Measurements from ENCODE around the gene CNTNAP2. TPM values are rescaled to one million over a fixed set of nuclear protein-coding genes. Genes with fewer than 3 reads are reported as not detected.

Gene CNTNAP2
- total RNA-seq, 6 experiments from 2014 or later = 0.07 to 0.13 (median 0.12) TPM; not detected in 3

DNA sequence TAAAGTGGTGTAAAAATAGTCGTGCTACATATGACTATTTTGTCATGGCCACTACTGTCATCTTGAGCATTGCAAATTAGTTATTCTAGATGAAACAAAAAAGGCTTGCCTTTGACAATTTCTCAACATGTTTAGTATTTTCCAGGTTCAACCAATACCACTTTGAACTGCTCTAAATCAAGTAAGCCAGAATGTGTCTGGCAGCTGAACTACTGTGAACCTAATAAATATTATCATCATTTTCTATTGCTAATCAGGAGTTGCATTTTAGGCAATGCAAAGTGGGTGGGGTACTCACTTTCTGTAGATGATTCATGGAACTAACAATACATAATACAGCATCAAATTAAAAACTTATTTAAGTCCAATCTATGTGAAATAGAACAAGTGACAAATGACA lies 877.2 kb downstream of the CNTNAP2 start:
- Mint-ChIP-seq H3K36me3 (ENCODE audit: low read depth) (no peaks in the 10 kb centered on the region), H3K4me1 (ENCODE audit: low read depth) (no peaks in the 10 kb centered on the region), H3K4me3 (no peak overlapping the region), H3K9me3 (peaks cover 33% of the 10 kb centered on the region), H3K27me3 (ENCODE audit: insufficient read depth) (no peaks in the 10 kb centered on the region; the same call in 1 of the 2 replicates), H3K27ac (no peak overlapping the region)
- TF ChIP-seq, protein P1, sequence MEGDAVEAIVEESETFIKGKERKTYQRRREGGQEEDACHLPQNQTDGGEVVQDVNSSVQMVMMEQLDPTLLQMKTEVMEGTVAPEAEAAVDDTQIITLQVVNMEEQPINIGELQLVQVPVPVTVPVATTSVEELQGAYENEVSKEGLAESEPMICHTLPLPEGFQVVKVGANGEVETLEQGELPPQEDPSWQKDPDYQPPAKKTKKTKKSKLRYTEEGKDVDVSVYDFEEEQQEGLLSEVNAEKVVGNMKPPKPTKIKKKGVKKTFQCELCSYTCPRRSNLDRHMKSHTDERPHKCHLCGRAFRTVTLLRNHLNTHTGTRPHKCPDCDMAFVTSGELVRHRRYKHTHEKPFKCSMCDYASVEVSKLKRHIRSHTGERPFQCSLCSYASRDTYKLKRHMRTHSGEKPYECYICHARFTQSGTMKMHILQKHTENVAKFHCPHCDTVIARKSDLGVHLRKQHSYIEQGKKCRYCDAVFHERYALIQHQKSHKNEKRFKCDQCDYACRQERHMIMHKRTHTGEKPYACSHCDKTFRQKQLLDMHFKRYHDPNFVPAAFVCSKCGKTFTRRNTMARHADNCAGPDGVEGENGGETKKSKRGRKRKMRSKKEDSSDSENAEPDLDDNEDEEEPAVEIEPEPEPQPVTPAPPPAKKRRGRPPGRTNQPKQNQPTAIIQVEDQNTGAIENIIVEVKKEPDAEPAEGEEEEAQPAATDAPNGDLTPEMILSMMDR (IDR thresholded peaks at IDR 0.05) = no peak
- DNase-seq = no peak

DNA sequence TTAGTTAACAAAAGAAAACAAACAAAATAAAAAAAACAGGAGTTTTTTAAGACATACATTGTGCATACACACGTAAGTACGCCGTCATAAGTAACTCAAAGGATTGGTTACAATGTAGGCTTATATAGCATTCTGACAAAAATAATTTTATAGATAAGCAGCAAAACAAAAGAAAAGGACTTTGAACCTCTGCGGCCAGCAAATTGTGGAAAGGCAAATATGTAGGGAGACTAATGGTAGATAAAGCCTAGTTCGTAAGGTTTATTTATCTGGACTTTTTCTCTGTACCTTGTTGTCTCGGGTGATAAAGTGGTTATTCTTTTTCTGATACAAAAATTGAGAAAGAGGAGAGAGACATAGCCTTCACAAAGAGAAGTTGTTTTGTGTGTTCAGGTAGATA lies 891.9 kb downstream of the CNTNAP2 start:
- no peak for DNase-seq
- H3K36me3 Mint-ChIP-seq (ENCODE audit: low read depth) = no peaks in the 10 kb centered on the region
- H3K4me1 Mint-ChIP-seq (ENCODE audit: low read depth) = no peaks in the 10 kb centered on the region
- H3K27me3 Mint-ChIP-seq (ENCODE audit: insufficient read depth) = no peaks in the 10 kb centered on the region
- H3K9me3 Mint-ChIP-seq = peaks cover 6% of the 10 kb centered on the region
- TF ChIP-seq, protein P1 (IDR thresholded peaks at IDR 0.05) = no peak
- H3K4me3 Mint-ChIP-seq = no peak overlapping the region
- H3K27ac Mint-ChIP-seq = no peak overlapping the region

DNA sequence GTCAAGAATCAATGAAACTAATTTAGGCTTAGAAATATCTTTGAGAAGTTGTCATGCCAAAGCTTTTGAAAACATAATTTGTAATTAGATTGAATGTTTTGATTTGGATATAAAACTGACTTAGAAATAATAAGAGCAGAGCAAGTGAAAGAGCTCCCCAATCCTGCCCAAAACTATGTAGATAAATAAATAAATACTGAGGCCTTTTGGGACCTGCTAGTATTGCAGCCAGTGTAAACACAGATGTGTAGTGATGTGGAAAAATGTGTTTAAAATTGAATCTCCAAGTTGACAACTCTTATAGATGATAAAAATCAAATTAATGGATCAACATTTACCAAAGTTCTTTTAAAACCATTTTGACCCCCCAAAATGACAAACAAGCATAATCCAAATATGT lies 896.1 kb downstream of the CNTNAP2 start:
- Mint-ChIP-seq H3K27ac (no peak overlapping the region), H3K36me3 (ENCODE audit: low read depth) (no peaks in the 10 kb centered on the region), H3K27me3 (ENCODE audit: insufficient read depth) (no peaks in the 10 kb centered on the region), H3K4me1 (ENCODE audit: low read depth) (no peaks in the 10 kb centered on the region), H3K9me3 (peaks cover 23% of the 10 kb centered on the region), H3K4me3 (no peak overlapping the region)
- no peak for DNase-seq
- TF ChIP-seq, protein P1 (IDR thresholded peaks at IDR 0.05) = no peak

DNA sequence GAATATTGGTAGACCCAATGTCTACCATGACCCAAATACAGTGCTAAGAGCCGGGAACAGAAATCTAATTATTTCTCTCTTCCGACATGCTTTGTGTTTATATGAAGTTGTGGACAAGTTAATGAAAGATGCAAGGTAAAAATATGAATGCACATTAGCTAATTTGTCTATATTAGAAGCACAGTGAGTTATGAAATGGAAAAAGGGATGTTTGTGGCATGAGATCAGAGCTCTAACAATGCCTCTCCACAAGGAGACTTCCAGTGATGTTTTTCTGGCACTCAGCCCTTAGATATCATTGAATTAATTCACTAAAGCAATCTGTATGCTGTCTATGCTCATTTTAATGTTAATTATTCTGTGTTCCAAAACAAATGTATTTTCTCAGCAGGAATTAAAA lies 897.2 kb downstream of the CNTNAP2 start:
- Mint-ChIP-seq H3K36me3 (ENCODE audit: low read depth) (no peaks in the 10 kb centered on the region), H3K27ac (no peak overlapping the region), H3K4me3 (no peak overlapping the region), H3K27me3 (ENCODE audit: insufficient read depth) (no peaks in the 10 kb centered on the region), H3K9me3 (peaks cover 23% of the 10 kb centered on the region), H3K4me1 (ENCODE audit: low read depth) (no peaks in the 10 kb centered on the region)
- TF ChIP-seq, protein P1 (IDR thresholded peaks at IDR 0.05) = no peak
- no peak for DNase-seq

DNA sequence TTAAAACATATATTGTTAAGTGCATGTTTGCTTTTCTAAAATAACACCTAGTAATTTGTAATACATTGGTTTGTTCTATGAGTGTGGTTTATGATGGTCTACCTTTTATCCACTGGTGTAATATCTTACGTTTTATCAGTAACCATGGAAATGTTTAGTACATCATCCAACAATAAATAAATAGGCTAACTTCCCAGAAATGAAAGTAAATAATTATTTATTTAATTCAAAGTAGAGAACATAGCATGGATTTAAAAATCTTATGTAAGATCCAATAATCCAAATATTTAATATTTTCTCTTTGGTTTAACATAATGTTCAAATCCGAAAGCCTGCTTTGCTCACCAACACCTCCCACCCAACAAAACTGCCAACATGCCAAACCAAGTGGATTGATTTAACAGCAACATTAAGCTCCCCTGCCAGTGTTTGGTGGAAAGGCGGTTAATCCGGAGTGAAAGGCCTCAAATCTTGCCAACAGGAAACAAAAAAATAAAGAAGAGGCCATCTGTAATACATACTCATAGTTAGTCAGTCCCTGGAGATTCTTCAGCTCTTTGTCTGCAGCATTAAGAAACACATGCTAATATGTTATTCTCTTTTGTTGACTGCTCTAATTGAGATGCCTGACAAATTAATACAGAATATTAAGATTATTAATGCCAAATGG lies 897.8 kb downstream of the CNTNAP2 start:
- no peak for DNase-seq

More for the DNA sequence above, 897.8 kb downstream of the CNTNAP2 start:
- H3K36me3 Mint-ChIP-seq (ENCODE audit: low read depth) = no peaks in the 10 kb centered on the region
- TF ChIP-seq, protein P1 (IDR thresholded peaks at IDR 0.05) = no peak
- no peaks in the 10 kb centered on the region for H3K27me3 Mint-ChIP-seq (ENCODE audit: insufficient read depth)
- no peaks in the 10 kb centered on the region for H3K4me1 Mint-ChIP-seq (ENCODE audit: low read depth)
- peaks cover 23% of the 10 kb centered on the region for H3K9me3 Mint-ChIP-seq
- no peak overlapping the region for H3K4me3 Mint-ChIP-seq
- H3K27ac Mint-ChIP-seq = no peak overlapping the region

All from HFFc6 (cell line).